PC-3 (cell line): ENCODE data around the gene TMEM114. TPM values are rescaled to one million over a fixed set of nuclear protein-coding genes. Genes with fewer than 3 reads are reported as not detected.

Experiments used
- ATAC-seq: fragments of 200-7000 bp; cut with Tn5 transposase; 2 replicates; pipeline ENCODE4 v1.9.1; 2020; ENCODE audit warnings: mild to moderate bottlenecking, moderate library complexity
- Bru-seq: library from RNA; stranded (reverse); fragments of 400-500 nt; gene quantifications from one replicate; lab custom pipeline; 2021; lab: Mats Ljungman, UMichigan
- BruChase-seq, 2 experiments: library from RNA; stranded (reverse); fragments of 400-500 nt; gene quantifications; one replicate each; lab custom pipeline; 2021; lab: Mats Ljungman, UMichigan
- BruUV-seq: library from RNA; stranded (reverse); fragments of 400-500 nt; replicated peaks from 2 replicates; lab custom pipeline; 2021; lab: Mats Ljungman, UMichigan
- CTCF ChIA-PET: fragments of 300-600 bp; sonication (Branson Sonifier 250); formaldehyde crosslinking; loops from one replicate; lab custom pipeline; 2022; ENCODE audit warnings: antibody characterized with exemption; lab: Charles Lee
- POLR2A ChIA-PET: fragments of 300-600 bp; sonication (Branson Sonifier 250); formaldehyde crosslinking; loops from one replicate; lab custom pipeline; 2022; ENCODE audit warnings: antibody characterized with exemption; ENCODE audit not compliant: unreplicated experiment; lab: Charles Lee
- DNase-seq: peaks from one replicate; pipeline ENCODE4 v3.0.0-alpha.2; 2015
- H2AFZ ChIP-seq: fragments of 300-600 bp; sonication (generic); 2 replicates; pipeline ENCODE4 v1.6.0; 2016; ENCODE audit warnings: antibody characterized with exemption, low read length
- H3F3A ChIP-seq: fragments of 300-600 bp; sonication (generic); one replicate; pipeline ENCODE4 v1.6.0; 2017; ENCODE audit warnings: antibody characterized with exemption, low read length, control low read depth, mild to moderate bottlenecking; ENCODE audit not compliant: unreplicated experiment
- H3K27ac ChIP-seq: fragments of 300-600 bp; sonication (generic); 2 replicates; pipeline ENCODE4 v1.5.1; 2016; ENCODE audit warnings: mild to moderate bottlenecking, low read length
- H3K27me3 ChIP-seq: fragments of 300-600 bp; sonication (generic); 2 replicates; pipeline ENCODE4 v1.6.1; 2016; ENCODE audit warnings: low read length, mixed read lengths
- H3K36me3 ChIP-seq: fragments of 300-600 bp; sonication (generic); 2 replicates; pipeline ENCODE4 v1.6.1; 2016; ENCODE audit warnings: low read depth, mixed run types, low read length, mixed read lengths
- H3K4me1 ChIP-seq: fragments of 300-600 bp; sonication (generic); 2 replicates; pipeline ENCODE4 v1.5.1; 2016; ENCODE audit warnings: low read length; ENCODE audit not compliant: insufficient read depth
- H3K4me2 ChIP-seq: fragments of 300-600 bp; sonication (generic); 2 replicates; pipeline ENCODE4 v1.6.0; 2016; ENCODE audit warnings: low read length
- H3K4me3 ChIP-seq: fragments of 300-600 bp; sonication (generic); 2 replicates; pipeline ENCODE4 v1.5.1; 2016; ENCODE audit warnings: mild to moderate bottlenecking, low read length, mixed read lengths
- H3K79me2 ChIP-seq: fragments of 300-600 bp; sonication (generic); 2 replicates; pipeline ENCODE4 v1.6.1; 2017; ENCODE audit warnings: low read length, mixed read lengths
- H3K9ac ChIP-seq: fragments of 300-600 bp; sonication (generic); 2 replicates; pipeline ENCODE4 v1.6.0; 2016; ENCODE audit warnings: mild to moderate bottlenecking, low read length
- H3K9me2 ChIP-seq: fragments of 300-600 bp; sonication (generic); replicated peaks from 2 replicates; pipeline ENCODE4 v1.6.1; 2016; ENCODE audit warnings: mixed run types, low read length, mixed read lengths
- H3K9me3 ChIP-seq: fragments of 300-600 bp; sonication (generic); 2 replicates; pipeline ENCODE4 v1.6.1; 2016; ENCODE audit warnings: low read length, mixed read lengths
- H4K20me1 ChIP-seq: fragments of 300-600 bp; sonication (generic); 2 replicates; pipeline ENCODE4 v1.6.1; 2016; ENCODE audit warnings: low read length, mixed read lengths
- CTCF ChIP-seq: fragments of 300-600 bp; sonication (generic); conservative IDR thresholded peaks from 2 replicates; pipeline ENCODE4 v1.5.1; 2017; ENCODE audit warnings: antibody characterized with exemption, low read depth, mild to moderate bottlenecking, low read length
- EZH2 ChIP-seq: fragments of 300-600 bp; sonication (generic); IDR thresholded peaks from one replicate; pipeline ENCODE4 v1.6.1; 2017; ENCODE audit warnings: antibody characterized with exemption, mild to moderate bottlenecking, low read length; ENCODE audit not compliant: unreplicated experiment
- EZH2phosphoT487 ChIP-seq: fragments of 300-600 bp; sonication (generic); IDR thresholded peaks from 2 replicates; pipeline ENCODE4 v1.6.1; 2018; ENCODE audit warnings: mild to moderate bottlenecking, antibody characterized with exemption, low read length, borderline replicate concordance
- intact Hi-C: fragments of 100-400 bp; cut with micrococcal nuclease; formaldehyde crosslinking; loops from 2 replicates; pipeline ENCODE4 v1.9.0; 2023
- long read RNA-seq: library from polyadenylated mRNA; unstranded; transcript quantifications from one replicate; pipeline ENCODE4 v2.0.0, GENCODE V29; 2021; ENCODE audit not compliant: unreplicated experiment
- total RNA-seq: library from RNA; depleted of rRNA; stranded (reverse); fragments of >200 nt; gene quantifications from 2 replicates; pipeline ENCODE4 v1.2.3, GENCODE V29; 2014; rRNA removed

Gene TMEM114
- total RNA-seq, result not detected in 2 replicates
- not detected for Bru-seq, nascent RNA
- not detected for BruChase-seq, experiment 1, labeled RNA remaining after a 6-hour chase
- not detected for BruChase-seq, experiment 2, labeled RNA remaining after a 2-hour chase
- long read RNA-seq, result 0 reads

- Histone ChIP-seq H3K4me1 (no peaks in the 10 kb centered on the region), H3K9me2 (no peaks in the 10 kb centered on the region), H3F3A (no peaks in the 10 kb centered on the region), H3K27ac (no peak within 1 kb of the TSS), H3K36me3 (no peaks in the 10 kb centered on the region), H3K27me3 (peaks cover 14% of the 10 kb centered on the region), H3K4me3 (no peak within 1 kb of the TSS), H3K9me3 (no peaks in the 10 kb centered on the region), H2AFZ (no peak within 1 kb of the TSS), H4K20me1 (no peaks in the 10 kb centered on the region), H3K4me2 (no peak within 1 kb of the TSS), H3K9ac (no peak within 1 kb of the TSS), H3K79me2 (no peaks in the 10 kb centered on the region)
- BruUV-seq, result no TSS peak
- POLR2A ChIA-PET, result no interaction called here
- CTCF ChIA-PET, result no interaction called here
- DNase-seq, result no peak
- intact Hi-C loops, result no loop called here
- TF ChIP-seq CTCF (no peak), EZH2 (no peak), EZH2phosphoT487 (no peak)
- no peak for ATAC-seq
These were observed at the start of gene TMEM114 for GRCh38 chr16:8589900-8590688. TMEM114 (minus strand) TSS chr16:8590511; CDS start chr16:8589838, 673 bp downstream.

- POLR2A ChIA-PET, result no interaction called here
These were observed 49.4 kb upstream of the TMEM114 start for GRCh38 chr16:8639694-8640093.

More at GRCh38 chr16:8639694-8640093, 49.4 kb upstream of the TMEM114 start:
- BruUV-seq, result no TSS peak
- Histone ChIP-seq H3K9me3 (no peaks in the 10 kb centered on the region), H4K20me1 (no peaks in the 10 kb centered on the region), H3K36me3 (peaks cover 10% of the 10 kb centered on the region; the same call in 1 of the 2 replicates), H3K79me2 (no peaks in the 10 kb centered on the region), H3K27ac (no peak overlapping the region), H3K9me2 (no peaks in the 10 kb centered on the region), H3K4me3 (no peak overlapping the region), H3F3A (no peaks in the 10 kb centered on the region), H3K4me2 (no peak overlapping the region), H3K4me1 (no peaks in the 10 kb centered on the region), H3K9ac (no peak overlapping the region), H3K27me3 (no peaks in the 10 kb centered on the region), H2AFZ (no peak overlapping the region)
- TF ChIP-seq CTCF (no peak), EZH2 (no peak), EZH2phosphoT487 (no peak)
- intact Hi-C loops, result no loop called here
- CTCF ChIA-PET, result no interaction called here
- DNase-seq (no peak), ATAC-seq (no peak)
